Left ventricle myocardium inferior (tissue), 1 donor: ENCODE measurements around the gene CERS6. TPM values are rescaled to one million over a fixed set of nuclear protein-coding genes. Genes with fewer than 3 reads are reported as not detected.

ENCODE experiments used
- DNase-seq: peaks from one replicate; pipeline ENCODE4 v3.0.0-alpha.2; 2020
- H3K27ac ChIP-seq: fragments of 200-600 bp; replicated peaks from 2 replicates; pipeline ENCODE4 v1.8.0; 2021
- H3K27me3 ChIP-seq: fragments of 200-600 bp; 2 replicates; pipeline ENCODE4 v1.8.0; 2021; ENCODE audit warnings: low read depth
- H3K36me3 ChIP-seq: fragments of 200-600 bp; 2 replicates; pipeline ENCODE4 v1.8.0; 2021
- H3K4me1 ChIP-seq: fragments of 200-600 bp; 2 replicates; pipeline ENCODE4 v1.8.0; 2021
- H3K4me3 ChIP-seq: fragments of 200-600 bp; 2 replicates; pipeline ENCODE4 v1.8.0; 2021; ENCODE audit warnings: mild to moderate bottlenecking, moderate library complexity
- H3K9me3 ChIP-seq: fragments of 200-600 bp; replicated peaks from 2 replicates; pipeline ENCODE4 v1.8.0; 2021
- intact Hi-C: fragments of 100-400 bp; cut with micrococcal nuclease; formaldehyde crosslinking; loops from one replicate; pipeline ENCODE4 v1.11.0; 2022
- total RNA-seq: library from RNA; stranded (reverse); fragmentation: NEBNext Ultra II Directional; extraction: Animal tissue kit (Norgen Biotek cat#: 25700); gene quantifications from one replicate; pipeline ENCODE4 v1.2.1, GENCODE V29; 2021
- TF ChIP-seq, protein P1 (sequence below): fragments of 200-600 bp; IDR thresholded peaks from 2 replicates; pipeline ENCODE4 v1.8.0; 2021; ENCODE audit warnings: antibody characterized with exemption, mild to moderate bottlenecking, borderline replicate concordance
- donor health status: DM: no; HTN: yes; CAD: no; lungs with severe emphysema.

The CERS6 gene
- total RNA-seq, 1 donor from 2014 or later, result 68.9 TPM

DNA sequence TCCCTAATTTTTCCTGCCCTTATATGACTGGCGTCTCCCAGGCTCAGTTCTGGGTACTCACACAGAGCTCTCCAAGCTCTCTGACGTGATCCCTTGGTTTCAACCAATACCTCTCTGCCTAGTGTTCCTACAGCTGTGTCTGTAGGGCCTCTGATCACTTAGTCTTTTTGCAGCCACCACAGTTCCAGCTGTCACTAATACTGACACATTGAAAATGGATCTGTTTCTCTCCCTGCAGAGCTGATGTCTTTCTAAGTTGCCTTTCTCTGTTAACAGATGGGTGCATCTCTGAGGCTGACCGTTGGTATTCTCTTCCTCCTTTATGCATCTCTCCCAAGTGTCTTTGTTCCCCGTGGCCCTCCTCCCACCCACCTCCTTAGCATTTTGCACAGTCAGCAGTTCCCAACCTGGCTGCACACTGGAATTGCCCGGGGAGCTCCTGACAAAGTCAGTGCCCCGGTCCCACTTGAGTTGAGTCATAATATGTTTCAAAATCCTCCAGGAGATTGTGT is 62.5 kb downstream of the CERS6 start:
- no peaks in the 10 kb centered on the region for H3K36me3 ChIP-seq
- no peaks in the 10 kb centered on the region for H3K9me3 ChIP-seq
- H3K27me3 ChIP-seq, result no peaks in the 10 kb centered on the region
- peaks cover 86% of the 10 kb centered on the region for H3K4me1 ChIP-seq
- TF ChIP-seq, protein P1, sequence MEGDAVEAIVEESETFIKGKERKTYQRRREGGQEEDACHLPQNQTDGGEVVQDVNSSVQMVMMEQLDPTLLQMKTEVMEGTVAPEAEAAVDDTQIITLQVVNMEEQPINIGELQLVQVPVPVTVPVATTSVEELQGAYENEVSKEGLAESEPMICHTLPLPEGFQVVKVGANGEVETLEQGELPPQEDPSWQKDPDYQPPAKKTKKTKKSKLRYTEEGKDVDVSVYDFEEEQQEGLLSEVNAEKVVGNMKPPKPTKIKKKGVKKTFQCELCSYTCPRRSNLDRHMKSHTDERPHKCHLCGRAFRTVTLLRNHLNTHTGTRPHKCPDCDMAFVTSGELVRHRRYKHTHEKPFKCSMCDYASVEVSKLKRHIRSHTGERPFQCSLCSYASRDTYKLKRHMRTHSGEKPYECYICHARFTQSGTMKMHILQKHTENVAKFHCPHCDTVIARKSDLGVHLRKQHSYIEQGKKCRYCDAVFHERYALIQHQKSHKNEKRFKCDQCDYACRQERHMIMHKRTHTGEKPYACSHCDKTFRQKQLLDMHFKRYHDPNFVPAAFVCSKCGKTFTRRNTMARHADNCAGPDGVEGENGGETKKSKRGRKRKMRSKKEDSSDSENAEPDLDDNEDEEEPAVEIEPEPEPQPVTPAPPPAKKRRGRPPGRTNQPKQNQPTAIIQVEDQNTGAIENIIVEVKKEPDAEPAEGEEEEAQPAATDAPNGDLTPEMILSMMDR, result no peak
- intact Hi-C loops, result no loop called here
- H3K27ac ChIP-seq, result peak overlapping the region; percentile 90
- DNase-seq, result no peak
- peak overlapping the region; percentile 20 for H3K4me3 ChIP-seq

DNA sequence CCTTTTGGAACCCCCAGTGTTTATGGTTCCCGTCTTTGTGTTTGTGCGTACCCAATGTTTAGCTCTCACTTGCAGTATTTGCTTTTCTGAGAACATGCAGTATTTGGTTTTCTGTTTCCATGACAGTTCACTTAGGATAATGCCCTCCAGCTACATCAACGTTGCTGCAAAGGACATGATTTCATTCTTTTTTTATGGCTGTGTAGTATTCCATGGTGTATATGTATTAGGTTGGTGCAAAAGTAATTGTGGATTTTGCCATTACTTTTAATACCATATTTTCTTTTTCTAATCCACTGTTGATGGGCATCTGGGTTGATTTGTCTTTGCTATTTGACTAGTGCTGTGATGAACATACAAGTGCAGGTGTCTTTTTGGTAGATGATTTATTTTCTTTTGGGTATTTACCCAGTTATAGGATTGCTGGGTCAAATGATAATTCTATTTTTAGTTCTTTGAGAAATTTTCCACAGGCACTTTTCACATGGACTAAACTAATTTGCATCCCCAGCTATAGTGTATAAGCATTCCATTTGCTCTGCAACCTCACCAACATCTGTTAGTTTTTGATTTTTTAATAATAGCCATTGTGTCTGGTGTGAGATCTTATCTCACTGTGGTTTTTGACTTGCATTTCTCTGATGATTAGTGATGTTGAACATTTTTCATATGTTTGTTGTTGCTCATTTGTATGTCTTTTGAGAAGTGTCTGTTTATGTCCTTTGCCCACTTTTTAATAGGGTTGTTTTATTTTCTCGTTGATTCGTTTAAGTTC is 63.6 kb downstream of the CERS6 start:
- H3K27ac ChIP-seq, result peak overlapping the region; percentile 90
- intact Hi-C loops, result no loop called here
- peaks cover 90% of the 10 kb centered on the region for H3K4me1 ChIP-seq

DNA sequence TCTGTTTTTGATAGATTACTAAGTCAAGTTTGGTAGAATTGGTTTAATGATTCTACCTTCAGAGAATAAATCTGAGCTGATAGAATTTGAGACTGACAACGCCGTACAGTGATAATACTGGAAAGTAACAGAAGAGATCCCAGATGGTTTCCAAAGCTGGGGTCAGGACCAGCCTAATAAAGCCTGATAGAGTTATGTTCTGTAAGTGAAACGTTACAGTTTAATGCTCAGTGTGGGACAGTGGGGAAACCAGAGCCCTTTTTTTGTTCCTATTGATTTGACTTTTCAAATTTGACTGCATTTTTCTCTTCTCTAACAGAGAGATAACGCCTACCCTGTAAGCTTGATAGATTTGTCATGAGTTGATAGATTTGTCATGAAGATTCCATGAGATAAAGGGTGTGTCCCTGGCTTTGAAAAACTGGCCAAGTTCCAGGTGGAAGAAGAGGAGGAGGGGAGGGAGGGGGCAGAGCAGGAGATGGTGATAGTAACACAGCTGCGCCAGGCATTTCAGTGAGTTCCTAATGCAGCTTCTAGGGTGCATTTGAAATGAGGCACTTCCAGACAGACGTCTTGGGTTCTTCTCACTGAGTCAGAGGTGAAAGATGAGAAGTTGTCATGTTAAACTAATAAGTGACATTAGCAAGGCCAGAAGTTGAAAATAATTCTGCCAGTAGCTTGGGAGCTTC is 65.1 kb downstream of the CERS6 start:
- peaks cover 90% of the 10 kb centered on the region for H3K4me1 ChIP-seq

More for the DNA sequence above, 63.6 kb downstream of the CERS6 start:
- Histone ChIP-seq H3K36me3 (no peaks in the 10 kb centered on the region), H3K27me3 (no peaks in the 10 kb centered on the region), H3K9me3 (no peaks in the 10 kb centered on the region), H3K4me3 (no peak overlapping the region)
- TF ChIP-seq, protein P1, result no peak
- DNase-seq, result no peak

DNA sequence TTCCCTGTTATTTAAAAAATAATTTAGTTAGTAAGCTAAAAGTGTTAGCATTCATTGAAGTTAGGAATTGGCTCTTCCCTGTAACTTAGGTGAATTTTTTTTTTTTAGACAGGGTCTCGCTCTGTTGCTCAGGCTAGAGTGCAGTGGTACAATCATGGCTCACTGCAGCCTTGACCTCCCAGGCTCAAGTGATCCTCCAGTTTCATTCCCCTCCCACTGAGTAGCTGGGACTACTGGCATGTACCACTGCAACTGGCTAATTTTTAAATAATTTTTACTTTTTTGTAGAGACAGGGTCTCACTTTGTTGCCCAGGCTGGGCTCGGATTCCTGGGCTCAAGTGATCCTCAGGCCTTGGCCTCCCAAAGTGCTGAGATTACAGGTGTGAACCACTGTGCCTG is 66.4 kb downstream of the CERS6 start:
- Histone ChIP-seq H3K27ac (peak overlapping the region; percentile 90), H3K4me1 (peaks cover 87% of the 10 kb centered on the region)

More for the DNA sequence above, 65.1 kb downstream of the CERS6 start:
- Histone ChIP-seq H3K36me3 (no peaks in the 10 kb centered on the region), H3K9me3 (no peaks in the 10 kb centered on the region), H3K4me3 (peak overlapping the region; percentile 36), H3K27ac (peak overlapping the region; percentile 90), H3K27me3 (no peaks in the 10 kb centered on the region)
- DNase-seq, result no peak
- TF ChIP-seq, protein P1, result no peak
- intact Hi-C loops, result no loop called here

DNA sequence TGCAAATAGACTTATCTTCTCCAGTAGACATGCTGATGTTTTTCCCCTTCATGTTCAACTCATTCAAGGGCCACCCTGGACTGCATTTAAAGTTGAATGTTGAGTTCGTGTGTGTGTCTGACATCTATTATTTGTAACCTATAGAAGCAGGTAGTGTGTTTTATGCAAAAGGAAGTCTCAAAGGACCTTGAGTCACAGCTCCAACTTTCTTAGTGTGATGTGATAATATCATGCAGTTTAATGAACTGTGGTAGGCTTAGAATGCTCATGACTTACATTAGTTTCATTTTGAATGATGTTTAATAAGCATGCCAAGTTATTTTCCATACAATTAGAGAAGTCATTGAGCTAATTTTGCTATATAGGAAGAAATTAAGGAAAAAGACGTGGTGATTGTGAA is 67.9 kb downstream of the CERS6 start:
- H3K4me3 ChIP-seq, result no peak overlapping the region
- no peaks in the 10 kb centered on the region for H3K9me3 ChIP-seq
- TF ChIP-seq, protein P1, result no peak
- no peaks in the 10 kb centered on the region for H3K27me3 ChIP-seq
- no peak for DNase-seq
- H3K4me1 ChIP-seq, result peaks cover 87% of the 10 kb centered on the region
- no peaks in the 10 kb centered on the region for H3K36me3 ChIP-seq
- peak overlapping the region; percentile 90 for H3K27ac ChIP-seq
- intact Hi-C loops, result no loop called here

More for the DNA sequence above, 66.4 kb downstream of the CERS6 start:
- H3K9me3 ChIP-seq, result no peaks in the 10 kb centered on the region
- H3K27me3 ChIP-seq, result no peaks in the 10 kb centered on the region
- H3K4me3 ChIP-seq, result no peak overlapping the region
- H3K36me3 ChIP-seq, result no peaks in the 10 kb centered on the region
- DNase-seq, result no peak
- intact Hi-C loops, result no loop called here
- TF ChIP-seq, protein P1, result no peak
